H1 (cell line): Measurements from ENCODE around the gene RPS29. TPM values are rescaled to one million over a fixed set of nuclear protein-coding genes. Genes with fewer than 3 reads are reported as not detected.

Experiments used
- CTCF ChIA-PET: fragments of 300-600 bp; sonication (Branson Sonifier 250); formaldehyde crosslinking; loops from one replicate; lab custom pipeline; 2021; ENCODE audit not compliant: partially characterized antibody; lab: Charles Lee
- POLR2A ChIA-PET: fragments of 300-600 bp; sonication (Branson Sonifier 250); formaldehyde crosslinking; loops from one replicate; lab custom pipeline; 2021; ENCODE audit warnings: inconsistent platforms; ENCODE audit not compliant: partially characterized antibody; lab: Charles Lee
- DNase-seq, 2 experiments: peaks; one replicate each; pipeline versions ENCODE4 v3.0.0 to v3.0.0-alpha.2; 2010 to 2022; ENCODE audit warnings: low spot score in 2 of 2, low read depth in 1 of 2, mixed read lengths in 1 of 2
- FAIRE-seq: peaks from 2 replicates; lab custom pipeline; 2011; peaks lifted over from hg19 to GRCh38; lab: Jason Lieb, UNC
- H2AFZ ChIP-seq: 2 replicates; pipeline ENCODE4 v1.8.1; 2012; ENCODE audit warnings: low read length, inconsistent platforms
- H2AK5ac ChIP-seq: 2 replicates; pipeline ENCODE4 v1.6.1; 2013; ENCODE audit warnings: low read depth, low read length
- H2BK120ac ChIP-seq: replicated peaks from 2 replicates; pipeline ENCODE3; 2013; ENCODE audit warnings: low read depth, low read length, inconsistent platforms
- H2BK12ac ChIP-seq: 2 replicates; pipeline ENCODE4 v1.6.1; 2013; ENCODE audit warnings: low read depth, low read length
- H2BK15ac ChIP-seq: 2 replicates; pipeline ENCODE4 v1.6.1; 2013; ENCODE audit warnings: low read length
- H2BK20ac ChIP-seq: 2 replicates; pipeline ENCODE4 v1.6.1; 2013; ENCODE audit warnings: low read length
- H2BK5ac ChIP-seq: 2 replicates; pipeline ENCODE4 v1.6.1; 2013; ENCODE audit warnings: low read depth, low read length
- H3K14ac ChIP-seq: 2 replicates; pipeline ENCODE4 v1.6.1; 2013; ENCODE audit warnings: inconsistent platforms; ENCODE audit not compliant: insufficient read length
- H3K18ac ChIP-seq: 2 replicates; pipeline ENCODE4 v1.6.1; 2013; ENCODE audit warnings: low read length; ENCODE audit errors: extremely low read depth
- H3K23ac ChIP-seq: 2 replicates; pipeline ENCODE4 v1.6.1; 2013; ENCODE audit warnings: inconsistent platforms; ENCODE audit not compliant: insufficient read length
- H3K23me2 ChIP-seq: 2 replicates; pipeline ENCODE4 v1.6.1; 2013; ENCODE audit warnings: low read depth, low read length
- H3K27ac ChIP-seq: 2 replicates; pipeline ENCODE4 v1.6.1; 2011; ENCODE audit warnings: low read depth, low read length, inconsistent platforms
- H3K27me3 ChIP-seq, 4 experiments: replicated peaks in 1 of 4; 1 replicate in 1 of 4; 2 replicates in 3 of 4; pipeline versions ENCODE4 v1.6.1 to v1.8.1; 2011 to 2013; ENCODE audit warnings: low read length in 3 of 4, mild to moderate bottlenecking in 3 of 4, inconsistent platforms in 2 of 4, mixed read lengths in 2 of 4, moderate library complexity in 1 of 4; ENCODE audit not compliant: control insufficient read depth in 3 of 4, insufficient read depth in 3 of 4; ENCODE audit errors: extremely low read depth in 1 of 4
- H3K36me3 ChIP-seq, 4 experiments: 2 replicates each; pipeline versions ENCODE4 v1.6.1 to v1.8.1; 2011 to 2013; ENCODE audit warnings: mild to moderate bottlenecking in 4 of 4, low read length in 3 of 4, moderate library complexity in 2 of 4, control low read depth in 1 of 4, inconsistent platforms in 1 of 4; ENCODE audit not compliant: insufficient read depth in 4 of 4, control insufficient read depth in 2 of 4
- H3K4ac ChIP-seq: replicated peaks from 2 replicates; pipeline ENCODE3; 2013; ENCODE audit warnings: low read length, low read depth, mixed read lengths, inconsistent platforms; ENCODE audit not compliant: insufficient read length
- H3K4me1 ChIP-seq, 4 experiments: replicated peaks in 1 of 4; 1 replicate in 1 of 4; 2 replicates in 3 of 4; pipeline versions ENCODE4 v1.6.1 to v1.8.1; 2011 to 2013; ENCODE audit warnings: low read length in 3 of 4, inconsistent platforms in 2 of 4, mixed read lengths in 1 of 4; ENCODE audit not compliant: insufficient read depth in 4 of 4, control insufficient read depth in 3 of 4
- H3K4me2 ChIP-seq, 2 experiments: 2 replicates each; pipeline versions ENCODE4 v1.6.1 to v1.8.1; 2011 to 2013; ENCODE audit warnings: low read depth in 2 of 2, low read length in 2 of 2, control low read depth in 1 of 2, inconsistent platforms in 1 of 2, mild to moderate bottlenecking in 1 of 2; ENCODE audit not compliant: insufficient read depth in 1 of 2
- H3K4me3 ChIP-seq, 4 experiments: fragments of 200-600, 300-600 bp in 1 of 4; sonication (generic), shearing (Covaris generic), sonication (Bioruptor Twin) in 1 of 4; 2 replicates each; pipeline versions ENCODE4 v1.5.1 to v1.8.1; 2011 to 2016; ENCODE audit warnings: low read length in 4 of 4, low read depth in 3 of 4, control low read depth in 2 of 4, inconsistent platforms in 2 of 4, mild to moderate bottlenecking in 2 of 4, mixed read lengths in 1 of 4, moderate library complexity in 1 of 4; ENCODE audit not compliant: insufficient read depth in 2 of 4; ENCODE audit errors: extremely low read depth in 1 of 4
- H3K56ac ChIP-seq: replicated peaks from 2 replicates; pipeline ENCODE3; 2013; ENCODE audit warnings: low read depth, mild to moderate bottlenecking, mixed read lengths, low read length, inconsistent platforms; ENCODE audit not compliant: insufficient read length
- H3K79me1 ChIP-seq: 2 replicates; pipeline ENCODE4 v1.6.1; 2013; ENCODE audit warnings: low read depth, low read length, control low read depth
- H3K79me2 ChIP-seq, 2 experiments: 2 replicates each; pipeline versions ENCODE4 v1.6.1 to v1.8.1; 2012 to 2013; ENCODE audit warnings: low read length in 2 of 2, mild to moderate bottlenecking in 2 of 2, inconsistent platforms in 1 of 2; ENCODE audit not compliant: insufficient read depth in 2 of 2, control insufficient read depth in 1 of 2
- H3K9ac ChIP-seq, 4 experiments: replicated peaks in 1 of 4; 1 replicate in 1 of 4; 2 replicates in 3 of 4; pipeline versions ENCODE4 v1.6.1 to v1.8.1; 2011 to 2013; ENCODE audit warnings: low read depth in 3 of 4, low read length in 3 of 4, control low read depth in 2 of 4, mild to moderate bottlenecking in 2 of 4, moderate library complexity in 2 of 4, inconsistent platforms in 1 of 4; ENCODE audit errors: extremely low read depth in 1 of 4
- H3K9me3 ChIP-seq, 2 experiments: 2 replicates each; pipeline versions ENCODE4 v1.6.1 to v1.8.1; 2012 to 2013; ENCODE audit warnings: mild to moderate bottlenecking in 2 of 2, moderate library complexity in 2 of 2, control low read depth in 1 of 2, inconsistent platforms in 1 of 2, low read depth in 1 of 2, low read length in 1 of 2, mixed read lengths in 1 of 2; ENCODE audit not compliant: insufficient read depth in 2 of 2
- H4K20me1 ChIP-seq, 2 experiments: replicated peaks in 1 of 2; 2 replicates each; pipeline versions ENCODE3 to v1.8.1; 2011 to 2013; ENCODE audit warnings: inconsistent platforms in 2 of 2, low read length in 2 of 2, mild to moderate bottlenecking in 1 of 2; ENCODE audit not compliant: insufficient read depth in 2 of 2, control insufficient read depth in 1 of 2
- H4K5ac ChIP-seq: 2 replicates; pipeline ENCODE4 v1.6.1; 2013; ENCODE audit warnings: low read length, low read depth, mixed read lengths, inconsistent platforms; ENCODE audit not compliant: insufficient read length
- H4K8ac ChIP-seq: 2 replicates; pipeline ENCODE4 v1.8.0; 2013; ENCODE audit warnings: mild to moderate bottlenecking, moderate library complexity, low read length, inconsistent platforms; ENCODE audit not compliant: insufficient read depth; ENCODE audit errors: extremely low read depth
- H4K91ac ChIP-seq: replicated peaks from 2 replicates; pipeline ENCODE3; 2013; ENCODE audit warnings: low read length, mixed read lengths, inconsistent platforms; ENCODE audit not compliant: insufficient read length
- BACH1 ChIP-seq: IDR thresholded peaks from 2 replicates; pipeline ENCODE4 v1.6.1; 2012; ENCODE audit warnings: low read length, improper control_type of control experiment
- BRCA1 ChIP-seq: IDR thresholded peaks from 2 replicates; pipeline ENCODE4 v1.6.1; 2012; ENCODE audit warnings: low read depth, low read length, improper control_type of control experiment
- CBX5 ChIP-seq: fragments of 300-800, 300-1000 bp; sonication (generic); IDR thresholded peaks from 2 replicates; pipeline ENCODE4 v1.7.1; 2016; ENCODE audit warnings: antibody characterized with exemption, low read length, low read depth
- CEBPB ChIP-seq: IDR thresholded peaks from 2 replicates; pipeline ENCODE4 v1.6.1; 2012; ENCODE audit warnings: low read depth, low read length
- EP300 ChIP-seq, 2 experiments: IDR thresholded peaks; 1 replicate in 1 of 2; 2 replicates in 1 of 2; pipeline ENCODE4 v1.6.1; 2011 to 2012; ENCODE audit warnings: low read depth in 2 of 2, low read length in 2 of 2, mild to moderate bottlenecking in 2 of 2, borderline replicate concordance in 1 of 2, inconsistent platforms in 1 of 2, moderate library complexity in 1 of 2
- GABPA ChIP-seq: IDR thresholded peaks from 2 replicates; pipeline ENCODE4 v1.6.1; 2011; ENCODE audit warnings: mild to moderate bottlenecking, low read length, moderate library complexity, borderline replicate concordance; ENCODE audit not compliant: insufficient read depth
- HDAC2 ChIP-seq, 2 experiments: fragments of 300-600 bp in 1 of 2; sonication (generic) in 1 of 2; IDR thresholded peaks; 2 replicates each; pipeline ENCODE4 v1.6.1; 2011 to 2012; ENCODE audit warnings: low read depth in 2 of 2, low read length in 2 of 2, mild to moderate bottlenecking in 2 of 2, moderate library complexity in 2 of 2, borderline replicate concordance in 1 of 2, inconsistent platforms in 1 of 2
- KDM1A ChIP-seq: fragments of 200-600, 300-600 bp; sonication (generic); IDR thresholded peaks from 2 replicates; pipeline ENCODE4 v1.7.1; 2016; ENCODE audit warnings: mild to moderate bottlenecking, low read length, borderline replicate concordance
- RXRA ChIP-seq: IDR thresholded peaks from 2 replicates; pipeline ENCODE4 v1.6.1; 2011; ENCODE audit warnings: low read depth, mild to moderate bottlenecking, low read length, moderate library complexity; ENCODE audit not compliant: insufficient read depth
- SAP30 ChIP-seq: fragments of 300-600 bp; sonication (generic); IDR thresholded peaks from 2 replicates; pipeline ENCODE4 v1.7.1; 2012; ENCODE audit warnings: low read length, moderate library complexity, mild to moderate bottlenecking, inconsistent platforms; ENCODE audit not compliant: insufficient read depth, insufficient replicate concordance
- WGBS, 2 experiments: shearing (Covaris generic) in 1 of 2; methylation state at CpG; one replicate each; pipeline versions ENCODE4 v1.1.6 to v1.1.7; 2013 to 2015; ENCODE audit warnings: low lambda C conversion rate in 2 of 2, mixed read lengths in 2 of 2, inconsistent platforms in 1 of 2, low coverage in 1 of 2, missing lambda C conversion rate in 1 of 2; ENCODE audit not compliant: insufficient replicate concordance in 2 of 2, insufficient coverage in 1 of 2, insufficient read length in 1 of 2; ENCODE audit errors: extremely low coverage in 1 of 2, missing lambda C conversion rate in 1 of 2; 5-methylcytosine and 5-hydroxymethylcytosine counted together
- polyA plus RNA-seq, 7 experiments: library from polyadenylated mRNA; depleted of rRNA in 3 of 7; stranded (reverse) in 5 of 7; unstranded in 2 of 7; fragments of >200 nt in 5 of 7; fragments of 200-250 nt in 2 of 7; gene quantifications; 1 replicate in 5 of 7; 2 replicates in 1 of 7; 4 replicates in 1 of 7; pipeline versions ENCODE4 v1.2.1 to v1.2.3, GENCODE V29; 2011 to 2013; ENCODE audit warnings: missing spikeins in 2 of 7, mixed read lengths in 2 of 7
- total RNA-seq: library from RNA; stranded (reverse); fragmentation: NEBNext Ultra II Directional; extraction: Animal tissue kit (Norgen Biotek cat#: 25700); gene quantifications from 2 replicates; pipeline ENCODE4 v1.2.1, GENCODE V29; 2021

The RPS29 gene
- total and polyA plus RNA-seq, 2 of the 8 experiments (the other 6 are each of a cell fraction or from before 2014, with no cell fraction given) = 2,193 to 23,165 TPM

DNA sequence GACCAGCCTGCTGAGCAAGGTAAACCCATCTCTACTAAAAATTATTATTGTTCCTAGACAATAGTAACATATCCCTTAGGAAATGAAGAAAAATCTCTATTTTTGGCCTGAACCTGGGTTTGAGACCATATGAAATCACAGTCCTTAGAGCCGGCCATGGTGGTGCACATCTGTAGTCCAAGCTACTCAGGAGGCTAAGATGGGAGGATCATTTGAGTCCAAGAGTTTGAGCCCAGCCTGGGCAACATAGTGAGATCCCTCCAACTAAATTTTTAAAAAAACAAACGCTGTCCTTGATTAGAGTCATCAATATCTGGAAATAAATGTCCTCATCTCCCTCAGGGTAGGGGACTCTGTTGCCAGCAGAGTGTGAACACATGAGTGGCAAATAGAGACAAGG, 34.6 kb downstream of the RPS29 start:
- CTCF ChIA-PET = interaction anchor here (0.5 to 3.0 kb wide), 8 partner anchors 14 to 248 kb away, joined by 3 to 40 read pairs (median 6); no protein-coding TSS in a partner anchor
- H2BK20ac ChIP-seq = no peak overlapping the region
- no peak for FAIRE-seq
- TF ChIP-seq HDAC2 (IDR thresholded peaks at IDR 0.05; ENCODE audit: borderline replicate concordance in 1 of 2, low read depth in 2 of 2, low read length in 2 of 2) (no peak), CEBPB (no peak), GABPA (no peak), BRCA1 (no peak), RXRA (no peak), CBX5 (no peak), SAP30 (no peak), BACH1 (no peak), EP300 (IDR thresholded peaks at IDR 0.05; ENCODE audit: borderline replicate concordance in 1 of 2, low read depth in 2 of 2, low read length in 2 of 2) (no peak), KDM1A (no peak)

More for the DNA sequence above, 34.6 kb downstream of the RPS29 start:
- Histone ChIP-seq H4K8ac (no peak overlapping the region), H2BK5ac (no peak overlapping the region), H3K79me1 (no peaks in the 10 kb centered on the region), H4K5ac (no peak overlapping the region), H3K4me2 (no peak overlapping the region), H3K4ac (no peak overlapping the region), H3K36me3 (no peaks in the 10 kb centered on the region), H4K20me1 (no peaks in the 10 kb centered on the region), H2BK15ac (no peak overlapping the region), H2BK12ac (no peak overlapping the region), H3K4me3 (no peak overlapping the region), H3K4me1 (peaks cover 0 to 9% (median 6%) of the 10 kb centered on the region in 4 experiments; a peak in 3 of 7 replicates), H3K79me2 (no peaks in the 10 kb centered on the region), H3K27me3 (no peaks in the 10 kb centered on the region), H3K14ac (no peak overlapping the region), H3K9ac (no peak overlapping the region), H3K9me3 (no peaks in the 10 kb centered on the region; a peak in 2 of 4 replicates), H2AFZ (no peak overlapping the region), H3K23ac (no peak overlapping the region), H3K27ac (no peak overlapping the region), H4K91ac (no peak overlapping the region), H3K56ac (no peak overlapping the region), H2AK5ac (no peak overlapping the region), H3K18ac (no peak overlapping the region), H2BK120ac (no peak overlapping the region), H3K23me2 (no peaks in the 10 kb centered on the region; the same call in 1 of the 2 replicates)
- 84% methylated on average over 2 of the region's 2 CpGs; no CpG with 5 or more reads in 1 of the 2 experiments for WGBS, 2 experiments
- no peak for DNase-seq
- POLR2A ChIA-PET = interaction anchor here (1.1 to 1.5 kb wide), 2 partner anchors 30 to 69 kb away, joined by 3 read pairs; partner anchors contain the start of genes MGAT2 and RPL36AL
